ENCODE measurements around the gene CDCA5. TPM values are rescaled to one million over a fixed set of nuclear protein-coding genes. Genes with fewer than 3 reads are reported as not detected.

Gene CDCA5
- total RNA-seq, 1 experiment from 2014 or later = 94.8 TPM

- H3K9me3 Mint-ChIP-seq = no peaks in the 10 kb centered on the region
- Histone ChIP-seq H2BK5ac (ENCODE audit: insufficient read length, low read length) (no peak overlapping the region), H3K23ac (ENCODE audit: insufficient read length, low read depth, low read length) (no peak overlapping the region), H3K27ac (ENCODE audit: insufficient read length, low read depth, low read length) (no peak overlapping the region), H4K20me1 (ENCODE audit: control insufficient read depth, insufficient read depth, insufficient read length) (no peaks in the 10 kb centered on the region), H3K23me2 (ENCODE audit: insufficient read length, low read depth, low read length, poor library complexity, severe bottlenecking) (peaks cover 18% of the 10 kb centered on the region), H3K79me2 (ENCODE audit: insufficient read depth, low read length) (no peaks in the 10 kb centered on the region), H2AK5ac (ENCODE audit: insufficient read length, low read length) (no peak overlapping the region), H3K4me2 (ENCODE audit: insufficient read depth, insufficient read length, low read length) (peak overlapping the region; percentile 56), H3K27me3 (ENCODE audit: insufficient read depth, low read length) (no peaks in the 10 kb centered on the region), H3K56ac (ENCODE audit: insufficient read length, low read depth, low read length) (no peak overlapping the region), H3T11ph (ENCODE audit: low read length) (no peak overlapping the region), H3K18ac (ENCODE audit: insufficient read length, low read depth, low read length) (no peak overlapping the region), H3K4ac (ENCODE audit: low read depth, low read length) (no peak overlapping the region), H4K5ac (ENCODE audit: insufficient read length, low read depth, low read length) (no peak overlapping the region), H2BK15ac (ENCODE audit: low read depth, low read length) (no peak overlapping the region), H3K9me3 (ENCODE audit: control insufficient read depth, low read depth, low read length) (no peaks in the 10 kb centered on the region), H3K79me1 (ENCODE audit: insufficient read depth, low read depth, low read length, poor library complexity, severe bottlenecking) (no peaks in the 10 kb centered on the region), H4K8ac (replicated peaks; ENCODE audit: insufficient read length, low read depth, low read length) (no peak overlapping the region), H2BK20ac (ENCODE audit: low read depth, low read length, poor library complexity, severe bottlenecking) (no peak overlapping the region), H3K14ac (ENCODE audit: insufficient read depth, low read length) (no peak overlapping the region), H3K9ac (ENCODE audit: extremely low read depth, insufficient read length, low read length) (peak overlapping the region; percentile 27), H3K4me1 (ENCODE audit: insufficient read depth, low read length) (no peaks in the 10 kb centered on the region), H2BK120ac (ENCODE audit: low read depth, low read length, poor library complexity, severe bottlenecking) (no peak overlapping the region), H4K91ac (ENCODE audit: insufficient read length, low read depth, low read length) (no peak overlapping the region), H2AFZ (ENCODE audit: low read length) (no peak overlapping the region), H2BK12ac (ENCODE audit: insufficient read length, low read depth, low read length) (no peak overlapping the region)
- peak overlapping the region; percentile 82 to 99 for H3K4me3 Mint-ChIP-seq
- peak; percentile 69 for DNase-seq
- WGBS (ENCODE audit: extremely low coverage, insufficient read length, low lambda C conversion rate) = no CpG with 5 or more reads among the region's 57 CpGs
- TF ChIP-seq, protein P1, sequence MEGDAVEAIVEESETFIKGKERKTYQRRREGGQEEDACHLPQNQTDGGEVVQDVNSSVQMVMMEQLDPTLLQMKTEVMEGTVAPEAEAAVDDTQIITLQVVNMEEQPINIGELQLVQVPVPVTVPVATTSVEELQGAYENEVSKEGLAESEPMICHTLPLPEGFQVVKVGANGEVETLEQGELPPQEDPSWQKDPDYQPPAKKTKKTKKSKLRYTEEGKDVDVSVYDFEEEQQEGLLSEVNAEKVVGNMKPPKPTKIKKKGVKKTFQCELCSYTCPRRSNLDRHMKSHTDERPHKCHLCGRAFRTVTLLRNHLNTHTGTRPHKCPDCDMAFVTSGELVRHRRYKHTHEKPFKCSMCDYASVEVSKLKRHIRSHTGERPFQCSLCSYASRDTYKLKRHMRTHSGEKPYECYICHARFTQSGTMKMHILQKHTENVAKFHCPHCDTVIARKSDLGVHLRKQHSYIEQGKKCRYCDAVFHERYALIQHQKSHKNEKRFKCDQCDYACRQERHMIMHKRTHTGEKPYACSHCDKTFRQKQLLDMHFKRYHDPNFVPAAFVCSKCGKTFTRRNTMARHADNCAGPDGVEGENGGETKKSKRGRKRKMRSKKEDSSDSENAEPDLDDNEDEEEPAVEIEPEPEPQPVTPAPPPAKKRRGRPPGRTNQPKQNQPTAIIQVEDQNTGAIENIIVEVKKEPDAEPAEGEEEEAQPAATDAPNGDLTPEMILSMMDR (conservative IDR thresholded peaks at IDR 0.05) = peak; percentile 91
- H3K36me3 Mint-ChIP-seq (ENCODE audit: insufficient read depth in 1 of 3, low read depth in 3 of 3) = peaks cover 2 to 28% (median 23%) of the 10 kb centered on the region in 3 experiments
- peaks cover 15 to 23% of the 10 kb centered on the region in 2 experiments for H3K4me1 Mint-ChIP-seq
- peaks cover 1% of the 10 kb centered on the region; the same call in 1 of the 2 replicates for H3K27me3 Mint-ChIP-seq (ENCODE audit: low read depth)
- H3K27ac Mint-ChIP-seq = peak overlapping the region in 2 of 3 experiments; percentile 85 to 91; a peak in 2 of 7 replicates
These were observed 28.9 kb upstream of the CDCA5 start for GRCh38 chr11:65112546-65113360.

Measured in H9 (cell line).